Fibroblast of villous mesenchyme (primary cell): Measurements from ENCODE around the gene PGLYRP4. TPM values are rescaled to one million over a fixed set of nuclear protein-coding genes. Genes with fewer than 3 reads are reported as not detected.

Experiments
- DNase-seq: peaks from one replicate; pipeline ENCODE4 v3.0.0-alpha.2; 2010; ENCODE audit warnings: low read depth
- H3K4me3 ChIP-seq: 2 replicates; pipeline ENCODE4 v1.5.1; 2011; ENCODE audit warnings: low read depth, mild to moderate bottlenecking, low read length
- total RNA-seq: library from RNA; depleted of rRNA; stranded (reverse); fragments of >200 nt; gene quantifications from 2 replicates; pipeline ENCODE4 v1.2.3, GENCODE V29; 2012
- TF ChIP-seq, protein P1 (sequence below): IDR thresholded peaks from 2 replicates; pipeline ENCODE4 v1.5.1; 2012; ENCODE audit warnings: low read depth, mild to moderate bottlenecking, low read length; ENCODE audit not compliant: insufficient read depth

PGLYRP4 gene
- total RNA-seq, 1 donor = not detected

DNA sequence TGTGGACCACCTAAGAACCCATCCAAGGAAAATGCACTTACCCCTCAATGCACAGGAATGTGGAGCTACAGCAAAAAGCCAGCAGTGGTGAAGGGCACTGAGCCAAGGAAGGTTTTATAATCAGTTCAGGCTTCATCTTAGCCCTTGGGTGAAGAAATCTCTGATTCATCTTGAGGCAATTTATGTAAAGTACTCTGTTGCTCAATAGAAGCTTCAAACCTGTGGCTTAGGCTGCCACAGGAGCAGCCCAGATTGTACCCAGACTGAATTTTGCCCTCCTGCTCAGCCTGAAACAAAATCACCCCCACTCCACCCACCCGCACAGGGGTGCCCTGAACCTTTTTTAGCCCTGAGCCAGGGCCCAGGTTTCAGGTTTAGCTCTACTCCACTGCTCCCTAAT, 26.9 kb upstream of the PGLYRP4 start, which contains the start of gene S100A12:
Gene S100A12 (minus strand): TSS at position 111 of the 400 bp plus-strand sequence. CDS start 1,029 bp downstream, outside the sequence.
- peak; percentile 77 for DNase-seq
- TF ChIP-seq, protein P1, sequence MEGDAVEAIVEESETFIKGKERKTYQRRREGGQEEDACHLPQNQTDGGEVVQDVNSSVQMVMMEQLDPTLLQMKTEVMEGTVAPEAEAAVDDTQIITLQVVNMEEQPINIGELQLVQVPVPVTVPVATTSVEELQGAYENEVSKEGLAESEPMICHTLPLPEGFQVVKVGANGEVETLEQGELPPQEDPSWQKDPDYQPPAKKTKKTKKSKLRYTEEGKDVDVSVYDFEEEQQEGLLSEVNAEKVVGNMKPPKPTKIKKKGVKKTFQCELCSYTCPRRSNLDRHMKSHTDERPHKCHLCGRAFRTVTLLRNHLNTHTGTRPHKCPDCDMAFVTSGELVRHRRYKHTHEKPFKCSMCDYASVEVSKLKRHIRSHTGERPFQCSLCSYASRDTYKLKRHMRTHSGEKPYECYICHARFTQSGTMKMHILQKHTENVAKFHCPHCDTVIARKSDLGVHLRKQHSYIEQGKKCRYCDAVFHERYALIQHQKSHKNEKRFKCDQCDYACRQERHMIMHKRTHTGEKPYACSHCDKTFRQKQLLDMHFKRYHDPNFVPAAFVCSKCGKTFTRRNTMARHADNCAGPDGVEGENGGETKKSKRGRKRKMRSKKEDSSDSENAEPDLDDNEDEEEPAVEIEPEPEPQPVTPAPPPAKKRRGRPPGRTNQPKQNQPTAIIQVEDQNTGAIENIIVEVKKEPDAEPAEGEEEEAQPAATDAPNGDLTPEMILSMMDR = no peak
- H3K4me3 ChIP-seq = no peak within 1 kb of the TSS

DNA sequence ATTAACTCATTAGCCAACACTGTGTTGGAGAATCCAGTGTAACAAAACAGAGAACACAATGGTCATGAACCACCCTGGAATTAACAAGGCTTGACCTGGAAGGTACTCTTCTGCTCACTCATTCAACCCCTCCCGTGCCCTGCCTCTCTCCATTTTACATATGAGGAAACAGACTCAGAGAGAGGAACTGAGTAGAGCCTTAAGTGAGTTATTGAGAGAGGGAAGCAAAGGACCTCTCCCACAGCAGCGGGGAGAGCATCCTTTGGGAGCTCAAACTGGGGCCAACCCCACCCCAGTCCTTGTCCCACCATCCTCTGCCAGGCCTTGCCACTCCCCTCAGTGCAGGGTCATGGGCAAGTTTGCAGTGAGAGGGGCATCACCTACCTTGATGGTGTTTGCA, 25.4 kb upstream of the PGLYRP4 start:
- TF ChIP-seq, protein P1 = no peak
- no peak overlapping the region for H3K4me3 ChIP-seq

DNA sequence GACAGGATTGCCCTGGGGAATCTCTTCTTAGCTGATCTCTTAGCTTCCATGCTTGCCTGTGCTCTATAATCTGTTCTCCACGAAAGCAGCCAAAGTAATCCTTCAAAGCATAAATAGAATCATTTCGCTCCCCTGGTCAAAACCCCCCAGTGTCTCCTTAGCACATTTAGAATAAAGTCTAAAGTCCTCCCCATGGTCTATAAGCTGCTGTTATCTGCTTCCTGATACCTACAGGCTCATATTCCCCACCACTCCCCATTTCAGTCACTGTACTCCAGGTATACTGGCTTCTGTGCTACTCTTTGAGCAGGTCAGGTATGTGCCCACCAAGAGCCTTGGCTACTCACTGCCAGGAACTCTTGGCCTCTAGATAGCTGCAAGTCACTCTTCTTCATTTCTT, 23.9 kb upstream of the PGLYRP4 start:
- no peak for DNase-seq
- H3K4me3 ChIP-seq = no peak overlapping the region
- TF ChIP-seq, protein P1 = no peak

More for the DNA sequence above, 25.4 kb upstream of the PGLYRP4 start:
- DNase-seq = no peak

DNA sequence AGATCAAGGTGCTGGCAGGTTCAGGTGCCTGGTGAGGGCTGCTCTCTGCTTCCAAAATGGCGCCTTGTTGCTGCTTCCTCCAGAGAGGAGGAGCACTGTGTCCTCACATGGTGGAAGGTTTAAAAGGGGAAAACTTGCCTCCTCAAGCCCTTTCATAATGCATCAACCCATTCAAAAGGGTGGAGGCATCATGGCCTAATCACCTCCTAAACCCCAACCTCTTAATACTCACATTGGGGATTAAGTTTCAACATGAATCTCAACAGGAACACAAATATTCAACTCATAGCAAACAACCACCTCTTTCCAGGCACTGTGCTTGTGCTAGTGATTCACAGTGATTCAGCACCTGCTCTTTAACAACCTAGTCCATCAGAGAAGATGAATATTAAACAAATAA, 22.6 kb upstream of the PGLYRP4 start:
- no peak overlapping the region for H3K4me3 ChIP-seq
- no peak for DNase-seq
- TF ChIP-seq, protein P1 = no peak

DNA sequence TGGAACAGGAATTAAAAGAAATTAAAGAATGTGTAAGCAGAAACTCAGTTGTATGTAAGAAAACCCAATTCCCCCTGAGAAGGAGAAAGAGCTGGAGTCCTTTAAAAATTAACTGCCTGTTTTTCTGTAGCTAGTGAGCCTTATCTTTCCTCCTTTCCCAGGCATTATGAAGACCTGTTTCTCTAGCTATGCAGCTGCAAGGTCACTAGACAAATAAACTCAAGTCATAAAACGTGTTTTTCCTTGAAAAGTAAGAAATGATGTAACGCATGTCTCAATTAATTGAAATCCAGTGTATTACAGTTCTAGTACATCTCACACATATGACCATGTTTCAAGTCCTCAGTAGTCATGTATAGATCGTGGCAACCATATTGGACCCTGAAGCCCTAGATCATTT, 21.5 kb upstream of the PGLYRP4 start:
- no peak for DNase-seq
- no peak overlapping the region for H3K4me3 ChIP-seq
- TF ChIP-seq, protein P1 = no peak

DNA sequence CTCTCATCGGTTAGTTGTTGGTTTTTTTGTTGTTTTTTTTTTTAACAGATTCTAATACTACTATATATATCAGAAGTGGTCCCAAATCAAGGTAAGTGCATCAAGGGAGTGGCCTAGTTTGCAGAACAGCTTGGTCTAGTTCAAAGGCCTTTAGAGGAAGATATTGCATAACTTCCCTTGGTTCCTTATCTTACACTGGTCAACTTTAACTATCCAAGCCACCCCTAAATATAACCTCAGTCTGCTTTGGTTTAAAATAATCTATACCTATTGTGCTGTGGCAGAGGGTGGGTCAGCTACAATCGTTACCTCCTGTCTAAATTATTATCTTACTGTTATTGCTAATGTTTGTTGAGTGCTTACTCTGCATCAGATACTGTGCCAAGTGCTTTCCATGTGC, 19.9 kb upstream of the PGLYRP4 start:
- no peak overlapping the region for H3K4me3 ChIP-seq
- no peak for DNase-seq
- TF ChIP-seq, protein P1 = no peak

DNA sequence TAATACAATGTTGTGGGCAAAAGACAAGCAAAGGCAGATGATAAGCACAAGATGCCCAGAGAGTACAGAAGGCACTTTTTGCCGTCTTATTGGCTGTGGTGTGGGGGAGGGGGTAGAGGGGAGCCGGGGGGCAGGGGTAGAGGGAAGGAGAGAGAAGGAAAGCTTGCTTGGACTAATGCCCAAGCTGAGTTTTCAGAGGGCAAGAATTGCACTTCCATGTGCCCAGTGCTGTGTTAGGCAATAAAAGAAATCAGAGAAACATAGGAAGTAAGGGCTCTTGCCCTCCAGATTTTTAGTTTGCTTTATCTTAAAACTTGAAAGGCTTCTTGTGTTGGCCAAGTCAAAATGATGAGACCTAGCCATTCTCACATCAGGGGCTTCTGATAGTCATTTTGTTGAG, 18.4 kb upstream of the PGLYRP4 start:
- TF ChIP-seq, protein P1 = no peak
- no peak overlapping the region for H3K4me3 ChIP-seq

More for the DNA sequence above, 18.4 kb upstream of the PGLYRP4 start:
- no peak for DNase-seq
